CD4-positive, alpha-beta T cell treated with Interleukin-15 for 1 hour (primary cell): ENCODE data around the gene OBP2A.
"Not testable (repeated sequence)": the region's sequence is repeated elsewhere in the genome, so short reads cannot be mapped to it uniquely, and the experiment has no call there.

Experiments
- DNase-seq: peaks from one replicate; pipeline ENCODE4 v3.0.0-alpha.2; 2020

OBP2A gene

GRCh38 chr9:135545646-135546176 is at the start of gene OBP2A:
Gene OBP2A, plus strand, starts transcription at chr9:135546126. Its CDS starts 55 bp downstream, at chr9:135546181.
- DNase-seq: not testable (repeated sequence)

DNA sequence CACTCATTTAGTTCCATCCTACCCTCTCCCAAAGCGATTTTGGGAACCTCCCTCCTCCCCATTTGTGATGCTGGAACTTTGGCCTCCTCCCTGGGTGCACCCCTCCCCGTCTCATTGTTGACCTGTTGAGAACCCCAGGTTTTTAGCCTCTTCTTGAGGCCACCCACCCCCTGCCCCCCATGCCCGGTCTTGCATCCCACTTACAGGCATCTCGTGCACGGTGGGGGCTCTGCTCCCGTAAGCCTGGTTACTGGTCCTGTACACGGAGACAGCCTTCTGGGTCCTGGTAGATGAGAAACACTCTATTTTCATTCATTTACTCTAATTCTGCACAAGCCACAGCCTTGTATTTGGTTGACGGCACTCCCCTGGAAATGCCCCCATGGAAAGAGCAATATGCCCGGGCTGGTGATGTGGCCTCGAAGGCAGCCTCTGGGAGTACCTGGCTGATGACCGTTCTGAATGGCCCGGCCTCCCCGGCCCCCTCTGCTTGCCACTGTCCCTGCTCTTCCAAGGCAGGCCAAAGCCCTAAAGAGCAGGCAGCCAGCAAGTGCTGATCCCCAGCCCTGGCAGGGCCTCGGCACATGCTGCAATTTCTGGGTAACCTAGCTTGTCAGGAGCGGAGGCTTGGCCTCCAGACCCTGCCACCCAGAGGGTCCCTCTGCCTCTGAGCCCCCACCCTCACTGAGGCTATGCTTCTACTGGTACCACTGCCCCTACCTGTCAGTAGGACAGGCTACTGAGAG is 47.4 kb upstream of the OBP2A start:
- DNase-seq: no peak

DNA sequence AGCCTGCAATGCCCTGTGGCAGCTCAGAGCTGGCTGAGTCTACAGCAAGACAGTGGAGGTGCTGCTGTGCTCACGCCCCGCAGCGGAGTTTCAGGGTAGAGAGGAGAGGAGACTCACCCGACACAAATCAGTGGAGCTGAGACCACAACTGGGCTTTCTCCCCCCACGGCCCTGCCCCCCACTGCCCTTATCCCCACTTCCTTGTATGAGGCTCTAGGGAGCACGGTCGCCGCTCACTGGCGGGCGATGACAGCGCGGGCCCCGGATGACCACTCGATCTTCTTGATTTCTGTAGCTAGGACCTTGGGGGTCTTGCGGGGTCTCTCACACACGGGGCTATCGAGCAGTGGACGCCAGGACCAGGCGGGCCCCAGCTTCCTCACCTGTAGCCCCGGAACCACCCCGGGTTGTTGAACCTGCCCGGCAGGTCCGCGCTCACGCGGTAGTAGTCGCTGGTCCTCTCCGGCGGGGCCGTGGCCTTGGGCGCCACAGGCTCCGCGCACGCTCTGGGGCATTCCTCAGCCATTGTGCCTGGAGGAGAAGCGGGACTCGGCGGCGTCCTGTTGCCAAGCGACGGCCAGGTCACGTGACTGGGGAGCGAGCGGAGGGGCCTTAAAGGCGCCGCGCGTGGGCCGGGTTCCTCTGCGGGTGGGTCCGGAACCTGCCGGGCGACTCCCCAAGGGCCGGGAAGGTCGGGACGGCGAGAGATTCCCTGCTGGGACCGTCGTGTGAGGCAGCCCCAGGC is 46.4 kb upstream of the OBP2A start:
- DNase-seq: peak; percentile 88

GRCh38 chr9:135500071-135500524 is 45.8 kb upstream of the OBP2A start:
- no peak for DNase-seq

DNA sequence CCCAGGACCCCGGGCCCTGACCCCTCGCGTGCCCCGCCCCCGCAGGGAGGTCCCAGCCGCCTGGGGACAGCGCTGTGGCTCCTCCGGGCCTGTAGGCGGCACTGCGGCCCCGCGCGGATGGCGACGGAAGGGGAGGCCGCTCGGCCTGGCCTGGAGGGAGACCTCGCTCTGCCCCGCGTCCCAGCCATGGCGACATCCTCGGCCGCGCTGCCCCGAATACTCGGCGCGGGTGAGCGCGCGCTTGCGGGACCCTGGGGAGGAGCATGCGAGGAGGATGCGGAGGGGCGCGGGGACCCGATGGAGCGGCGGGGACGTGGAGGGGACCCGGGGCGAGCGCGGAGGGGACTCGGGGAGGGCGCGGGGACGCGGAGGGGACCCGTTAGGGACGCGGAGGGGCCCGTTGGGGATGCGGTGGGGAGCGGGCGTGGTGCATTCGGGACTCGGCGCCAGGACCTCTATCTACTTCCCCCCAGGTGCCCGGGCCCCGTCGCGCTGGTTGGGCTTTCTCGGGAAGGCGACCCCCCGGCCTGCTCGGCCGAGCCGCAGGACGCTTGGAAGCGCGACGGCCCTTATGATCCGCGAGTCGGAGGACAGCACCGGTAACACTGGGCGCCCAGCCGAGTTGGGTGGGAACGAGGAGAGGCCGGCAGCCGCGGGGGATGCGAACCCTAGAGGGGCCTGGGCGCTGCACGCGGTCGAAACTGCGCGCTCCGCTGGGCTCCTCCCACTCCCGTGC is 45.2 kb upstream of the OBP2A start, which contains the start of gene MRPS2:
TSS of gene MRPS2 (plus strand) at position 158 of the 736 bp plus-strand sequence. CDS start at position 187, 29 bp downstream.
- DNase-seq: peak; percentile 86

DNA sequence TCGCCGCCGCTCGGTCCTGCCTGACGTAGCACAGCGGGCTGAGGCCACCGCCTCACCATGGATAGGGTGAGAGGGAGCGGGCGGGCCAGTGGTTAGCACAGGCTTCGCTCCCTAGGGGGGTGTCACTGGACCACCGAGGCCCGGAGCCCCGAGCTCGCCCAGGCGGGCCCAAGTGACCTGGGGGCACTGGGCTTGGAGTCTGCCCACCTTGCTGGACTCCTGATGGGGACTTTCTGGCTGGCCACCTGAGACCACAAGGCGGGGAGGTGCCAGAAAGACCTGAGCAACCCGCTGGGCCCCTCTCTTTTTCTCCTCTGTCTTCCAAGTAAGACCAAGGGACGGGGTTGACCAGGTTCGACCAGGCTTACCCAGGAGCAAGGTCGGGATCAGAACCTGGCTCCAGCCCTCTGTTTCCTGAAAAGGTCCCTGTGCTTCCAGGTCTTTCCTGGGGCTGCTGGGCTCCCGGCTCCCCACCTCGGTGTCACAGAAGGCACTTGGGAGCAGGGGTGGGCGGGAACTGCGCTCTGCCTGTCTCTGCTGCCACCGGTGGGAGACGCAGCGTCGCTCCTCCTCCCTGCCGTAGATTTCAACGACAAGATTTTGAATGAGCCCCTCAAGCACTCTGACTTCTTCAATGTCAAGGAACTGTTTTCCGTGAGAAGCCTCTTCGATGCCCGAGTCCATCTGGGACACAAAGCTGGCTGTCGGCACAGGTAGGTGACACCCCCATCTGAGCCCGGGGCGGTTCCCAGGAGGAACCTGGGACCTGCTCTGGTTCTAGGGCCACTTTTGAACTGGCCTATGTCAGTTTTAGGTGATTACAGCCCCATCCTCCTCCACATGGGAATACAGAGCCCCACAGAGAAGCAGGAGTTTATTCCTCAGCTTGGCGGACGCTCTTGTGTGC is 44.4 kb upstream of the OBP2A start:
- DNase-seq: peak; percentile 37

- no peak for DNase-seq
These were observed 43.6 kb upstream of the OBP2A start for GRCh38 chr9:135502168-135502872.

- no peak for DNase-seq
These were observed 43.0 kb upstream of the OBP2A start for GRCh38 chr9:135502873-135503321.

DNA sequence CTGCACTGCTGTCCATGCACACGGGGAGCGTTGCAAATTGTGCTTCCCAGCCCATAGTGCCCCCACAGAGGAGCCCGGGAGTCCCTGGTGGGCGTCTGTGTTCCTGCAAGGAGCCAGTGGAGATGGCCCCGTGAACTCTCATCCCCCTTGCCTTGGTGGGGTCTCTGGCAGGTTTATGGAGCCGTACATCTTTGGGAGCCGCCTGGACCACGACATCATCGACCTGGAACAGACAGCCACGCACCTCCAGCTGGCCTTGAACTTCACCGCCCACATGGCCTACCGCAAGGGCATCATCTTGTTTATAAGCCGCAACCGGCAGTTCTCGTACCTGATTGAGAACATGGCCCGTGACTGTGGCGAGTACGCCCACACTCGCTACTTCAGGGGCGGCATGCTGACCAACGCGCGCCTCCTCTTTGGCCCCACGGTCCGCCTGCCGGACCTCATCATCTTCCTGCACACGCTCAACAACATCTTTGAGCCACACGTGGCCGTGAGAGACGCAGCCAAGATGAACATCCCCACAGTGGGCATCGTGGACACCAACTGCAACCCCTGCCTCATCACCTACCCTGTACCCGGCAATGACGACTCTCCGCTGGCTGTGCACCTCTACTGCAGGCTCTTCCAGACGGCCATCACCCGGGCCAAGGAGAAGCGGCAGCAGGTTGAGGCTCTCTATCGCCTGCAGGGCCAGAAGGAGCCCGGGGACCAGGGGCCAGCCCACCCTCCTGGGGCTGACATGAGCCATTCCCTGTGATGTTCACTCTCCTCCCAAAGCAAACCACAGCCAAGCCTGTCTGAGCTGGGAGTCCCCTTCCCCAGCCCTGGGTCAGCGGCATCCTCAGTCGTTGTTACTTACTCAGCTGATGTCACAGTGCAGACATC is 42.3 kb upstream of the OBP2A start:
- no peak for DNase-seq

GRCh38 chr9:135504262-135505243 is 41.4 kb upstream of the OBP2A start:
- peak; percentile 42 for DNase-seq

- no peak for DNase-seq
These were observed 40.3 kb upstream of the OBP2A start for GRCh38 chr9:135505406-135506187.

DNA sequence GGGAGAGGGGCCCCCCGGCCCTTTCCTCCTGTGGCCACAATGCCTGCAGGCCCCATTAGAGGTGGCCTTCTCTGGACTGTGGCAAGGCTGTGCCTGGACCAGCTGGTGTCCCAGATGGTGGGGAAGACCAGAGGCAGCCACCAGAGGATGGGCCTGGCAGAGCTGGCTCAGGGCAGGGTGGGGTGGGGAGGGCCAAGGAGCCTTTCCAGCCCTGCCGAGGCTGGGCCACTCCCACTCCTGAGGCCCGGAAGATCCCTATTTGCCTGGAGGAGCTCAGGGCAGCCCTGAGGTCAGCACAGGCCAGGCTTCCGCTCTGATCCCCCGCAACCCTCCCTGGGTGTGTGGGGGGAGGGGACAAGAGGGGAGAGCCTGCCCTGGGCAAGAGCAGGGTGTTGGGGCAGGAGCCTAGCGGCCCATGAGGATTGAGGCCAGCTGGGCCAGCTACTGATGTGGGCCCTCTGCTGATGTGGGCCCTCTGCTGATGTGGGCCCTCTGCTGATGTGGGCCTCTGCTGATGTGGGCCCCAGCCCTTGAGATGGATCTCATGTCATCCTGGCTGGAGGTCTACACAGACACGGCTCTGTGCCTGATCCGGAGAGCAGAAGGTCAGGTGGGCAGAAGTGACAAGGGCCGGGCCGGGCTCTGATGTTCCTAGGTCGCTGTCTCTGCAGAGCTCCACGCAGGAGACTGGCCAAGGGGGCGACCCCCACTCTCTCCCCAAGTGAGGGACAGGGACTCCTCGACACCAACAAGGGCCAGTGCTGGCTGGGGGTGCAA is 39.4 kb upstream of the OBP2A start:
- DNase-seq: no peak

DNA sequence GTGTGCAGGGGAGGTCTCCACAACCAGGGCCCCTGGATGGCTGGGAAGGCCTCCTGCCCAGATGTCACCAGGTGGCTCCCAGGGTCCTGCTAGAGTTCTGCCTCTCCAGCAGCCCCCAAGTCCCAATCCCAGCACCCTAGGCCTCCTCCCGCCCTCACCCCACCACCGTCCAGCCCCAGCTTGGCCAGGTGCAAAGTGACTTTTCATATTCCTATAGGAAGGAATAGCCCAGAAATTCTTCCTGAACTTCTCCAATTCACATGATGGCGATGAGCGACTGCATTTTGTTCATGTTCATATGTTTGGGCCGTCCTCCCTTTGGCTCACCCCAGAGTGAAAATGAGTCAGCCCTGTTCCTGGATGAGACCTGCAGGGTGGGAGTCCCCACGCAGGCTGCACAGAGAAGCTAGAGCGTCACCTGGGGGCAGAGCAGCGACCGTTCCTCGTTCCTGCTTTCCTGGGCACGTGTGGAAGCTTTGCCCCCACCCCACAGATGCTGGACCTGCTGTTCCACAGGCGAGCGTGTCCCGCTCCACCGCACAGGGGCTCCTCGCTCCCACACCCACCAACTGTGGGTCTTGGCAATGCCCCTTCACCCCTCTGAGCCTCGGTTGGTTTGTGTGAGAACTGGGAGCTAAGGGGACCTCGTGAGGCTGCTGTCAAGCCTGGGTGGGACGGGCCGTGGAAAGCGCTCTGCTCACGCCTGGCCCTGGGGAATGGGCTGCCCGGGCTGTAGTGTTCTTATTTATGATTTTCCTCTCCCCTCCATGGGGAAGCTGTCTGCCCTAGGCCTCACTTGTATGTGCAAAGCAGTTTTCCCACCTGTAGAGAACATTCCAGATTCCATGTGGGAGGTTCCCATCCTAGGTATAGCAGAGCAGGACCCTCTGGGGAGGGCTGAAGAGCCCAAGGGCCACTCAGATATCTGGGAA is 38.6 kb upstream of the OBP2A start:
- DNase-seq: no peak

GRCh38 chr9:135508211-135508820 is 37.6 kb upstream of the OBP2A start:
- DNase-seq: no peak

DNA sequence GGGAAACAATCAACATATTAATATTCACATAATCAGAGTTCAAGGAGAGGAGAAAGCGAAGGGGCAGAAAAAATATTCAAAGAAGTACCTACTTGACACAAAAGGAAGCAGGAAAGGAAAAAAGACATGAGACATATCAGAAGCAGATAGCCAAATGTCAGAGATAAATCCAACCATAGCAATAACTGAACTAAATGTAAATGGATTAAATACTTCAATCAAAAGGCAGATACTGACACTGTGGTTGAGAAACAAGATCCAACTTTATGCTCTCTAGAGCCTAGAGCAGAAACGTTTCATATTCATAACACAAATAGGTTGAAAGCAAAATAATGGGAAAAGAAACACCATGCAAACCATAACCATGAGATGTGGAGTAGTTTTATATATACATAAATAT is 36.5 kb upstream of the OBP2A start:
- DNase-seq: no peak

GRCh38 chr9:135512241-135512603 is 33.7 kb upstream of the OBP2A start:
- no peak for DNase-seq
